ENCODE measurements around the gene GLMP. TPM values are rescaled to one million over a fixed set of nuclear protein-coding genes. Genes with fewer than 3 reads are reported as not detected.

Gene GLMP, protein sequence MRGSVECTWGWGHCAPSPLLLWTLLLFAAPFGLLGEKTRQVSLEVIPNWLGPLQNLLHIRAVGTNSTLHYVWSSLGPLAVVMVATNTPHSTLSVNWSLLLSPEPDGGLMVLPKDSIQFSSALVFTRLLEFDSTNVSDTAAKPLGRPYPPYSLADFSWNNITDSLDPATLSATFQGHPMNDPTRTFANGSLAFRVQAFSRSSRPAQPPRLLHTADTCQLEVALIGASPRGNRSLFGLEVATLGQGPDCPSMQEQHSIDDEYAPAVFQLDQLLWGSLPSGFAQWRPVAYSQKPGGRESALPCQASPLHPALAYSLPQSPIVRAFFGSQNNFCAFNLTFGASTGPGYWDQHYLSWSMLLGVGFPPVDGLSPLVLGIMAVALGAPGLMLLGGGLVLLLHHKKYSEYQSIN
- total RNA-seq (2014; rRNA removed; shearing (Covaris generic)): 133 and 135 TPM in 2 replicates

DNA sequence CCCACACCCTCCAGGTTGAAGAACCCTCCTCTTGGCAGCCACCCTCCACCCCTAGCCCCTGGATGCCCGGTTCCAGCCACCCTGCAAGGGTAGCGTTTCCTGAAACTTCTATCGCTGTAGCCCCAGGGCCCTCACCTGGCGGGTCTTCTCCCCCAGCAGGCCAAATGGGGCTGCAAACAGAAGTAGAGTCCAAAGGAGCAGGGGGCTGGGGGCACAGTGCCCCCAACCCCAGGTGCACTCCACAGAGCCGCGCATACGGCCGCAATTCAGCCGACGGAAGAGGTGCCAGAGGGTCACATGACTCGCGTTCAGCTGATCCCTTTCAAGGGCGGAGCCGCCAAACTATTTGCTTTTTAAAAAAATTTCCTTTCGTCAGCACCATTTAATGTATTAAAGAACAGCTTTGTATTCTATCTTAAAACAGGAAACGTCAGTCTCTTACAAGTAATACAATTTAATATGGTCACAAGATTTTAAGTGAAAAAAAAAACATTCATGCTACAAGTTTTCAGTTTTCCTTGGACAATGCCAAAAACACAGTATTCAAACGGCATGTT, at the start of gene GLMP:
TSS of gene GLMP (minus strand) at position 289 of the 557 bp plus-strand sequence. CDS start at position 255, 34 bp downstream.
- peak; percentile 62 for DNase-seq (ENCODE audit: low spot score)

DNA sequence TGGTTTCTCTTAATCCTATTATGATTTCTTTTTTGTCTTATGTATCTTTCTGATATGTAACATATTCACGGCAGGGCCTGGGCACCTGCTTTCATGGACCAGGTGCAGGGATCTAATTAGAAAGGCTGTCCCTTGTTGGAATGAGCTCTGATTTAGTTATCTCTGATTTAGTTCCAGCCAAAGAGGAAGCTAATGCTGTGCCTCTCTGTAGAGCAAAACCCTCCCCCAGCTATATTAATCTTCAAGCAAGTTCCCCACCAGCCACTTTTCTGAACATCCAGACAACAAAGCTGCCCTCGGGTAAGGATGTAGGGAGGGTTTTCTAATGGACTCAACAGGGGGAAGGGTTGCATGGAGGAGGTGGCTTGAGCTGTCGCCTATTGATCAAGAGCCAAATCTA, 48.9 kb upstream of the GLMP start:
- DNase-seq (ENCODE audit: low spot score): no peak

DNA sequence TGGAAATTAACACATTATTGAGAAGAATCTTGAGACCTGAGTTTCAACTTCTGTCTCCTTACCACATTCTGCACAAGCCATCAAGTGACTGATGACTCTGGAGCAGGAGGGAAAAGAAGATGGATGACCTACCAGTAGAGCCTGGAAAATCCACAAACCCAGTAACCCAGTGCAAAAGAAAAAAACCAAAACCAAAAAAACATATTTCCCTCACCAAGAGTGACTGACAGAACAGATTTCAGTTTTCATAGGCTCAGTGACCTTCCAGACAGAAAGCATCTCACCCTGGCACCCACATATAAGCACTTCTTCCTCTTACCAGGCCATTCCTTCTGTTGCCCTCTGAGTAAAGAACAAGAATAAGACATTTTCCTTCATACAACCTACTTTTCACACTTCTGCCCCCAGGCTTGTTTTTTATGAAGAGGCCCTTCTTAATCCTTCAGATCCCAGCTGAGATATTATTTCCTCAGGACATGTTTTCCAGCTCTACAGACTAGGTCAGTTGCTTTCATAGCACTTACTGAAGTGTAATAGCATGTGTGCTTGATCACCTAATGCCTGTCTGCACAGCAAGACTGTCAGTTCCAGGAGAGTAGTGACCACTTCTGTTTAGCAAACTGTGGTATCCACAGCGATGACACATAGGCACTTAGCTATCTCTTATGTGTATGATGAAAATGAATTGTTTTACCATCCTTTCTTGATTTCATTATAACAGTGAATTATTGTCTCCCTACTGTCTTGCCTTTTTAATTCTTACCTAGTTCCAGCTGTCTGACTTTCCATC, 46.9 kb upstream of the GLMP start:
- DNase-seq (ENCODE audit: low spot score): no peak

DNA sequence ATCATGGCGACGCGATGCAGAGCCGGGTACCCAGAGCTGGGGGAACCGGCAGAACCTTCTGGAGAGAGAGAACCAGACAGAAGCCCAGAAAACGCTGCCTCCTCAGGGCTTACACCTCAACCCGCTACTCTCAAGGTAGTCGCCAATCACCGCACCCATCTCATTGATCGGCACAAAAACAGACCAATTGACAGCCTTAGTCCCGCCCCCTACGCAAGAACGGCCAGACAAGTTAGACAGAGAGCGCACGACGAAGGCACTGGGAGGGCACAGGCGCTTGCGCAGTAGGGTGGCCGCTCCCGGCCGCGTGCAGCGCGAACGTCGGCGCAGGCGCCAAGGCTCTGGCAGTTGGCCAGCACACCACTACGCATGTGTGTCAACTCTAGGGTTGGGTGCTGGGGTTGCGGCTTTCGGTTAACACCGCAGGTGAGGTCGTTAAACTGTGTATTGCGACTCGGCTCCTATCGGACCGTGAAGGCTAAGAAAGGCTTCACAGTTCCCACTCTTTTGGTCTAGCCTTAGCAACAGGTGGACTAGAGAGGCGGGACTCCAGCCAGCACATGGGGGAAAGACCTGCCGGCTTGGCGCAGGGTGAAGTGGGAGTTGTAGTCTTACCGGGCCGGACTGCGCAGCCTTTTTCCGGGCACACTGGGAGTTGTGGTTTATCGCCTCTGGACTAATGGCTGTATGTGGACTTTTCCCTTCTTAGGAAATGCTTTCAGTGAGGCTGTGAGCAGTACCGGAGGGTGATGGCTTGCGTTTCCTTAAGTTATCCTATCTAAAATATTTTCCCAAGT, 42.9 kb upstream of the GLMP start, which contains the start of the genes CCT3 and TSACC:
TSS of gene CCT3 (minus strand) at position 113 of the 797 bp plus-strand sequence. CDS start at position 5, 108 bp downstream.
TSS of gene TSACC (plus strand) at position 347 of the 797 bp plus-strand sequence. CDS start 1,232 bp downstream, outside the sequence.
- peak; percentile 100 for DNase-seq (ENCODE audit: low spot score)

DNA sequence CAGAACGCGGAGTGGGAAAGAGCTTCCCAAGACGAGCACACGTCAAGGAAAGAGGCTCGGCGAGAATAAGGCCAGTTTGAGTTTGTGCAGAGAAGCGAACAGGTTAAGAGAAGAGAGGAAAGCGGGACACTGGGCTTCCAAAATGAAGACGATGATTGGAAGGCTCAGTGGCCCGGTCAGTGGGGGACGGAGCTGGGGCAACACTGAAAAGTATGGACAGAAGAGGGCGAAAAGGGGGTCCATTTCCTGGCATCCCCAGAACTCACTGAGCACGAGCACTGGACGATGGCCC, 42.4 kb upstream of the GLMP start:
- no peak for DNase-seq (ENCODE audit: low spot score)

DNA sequence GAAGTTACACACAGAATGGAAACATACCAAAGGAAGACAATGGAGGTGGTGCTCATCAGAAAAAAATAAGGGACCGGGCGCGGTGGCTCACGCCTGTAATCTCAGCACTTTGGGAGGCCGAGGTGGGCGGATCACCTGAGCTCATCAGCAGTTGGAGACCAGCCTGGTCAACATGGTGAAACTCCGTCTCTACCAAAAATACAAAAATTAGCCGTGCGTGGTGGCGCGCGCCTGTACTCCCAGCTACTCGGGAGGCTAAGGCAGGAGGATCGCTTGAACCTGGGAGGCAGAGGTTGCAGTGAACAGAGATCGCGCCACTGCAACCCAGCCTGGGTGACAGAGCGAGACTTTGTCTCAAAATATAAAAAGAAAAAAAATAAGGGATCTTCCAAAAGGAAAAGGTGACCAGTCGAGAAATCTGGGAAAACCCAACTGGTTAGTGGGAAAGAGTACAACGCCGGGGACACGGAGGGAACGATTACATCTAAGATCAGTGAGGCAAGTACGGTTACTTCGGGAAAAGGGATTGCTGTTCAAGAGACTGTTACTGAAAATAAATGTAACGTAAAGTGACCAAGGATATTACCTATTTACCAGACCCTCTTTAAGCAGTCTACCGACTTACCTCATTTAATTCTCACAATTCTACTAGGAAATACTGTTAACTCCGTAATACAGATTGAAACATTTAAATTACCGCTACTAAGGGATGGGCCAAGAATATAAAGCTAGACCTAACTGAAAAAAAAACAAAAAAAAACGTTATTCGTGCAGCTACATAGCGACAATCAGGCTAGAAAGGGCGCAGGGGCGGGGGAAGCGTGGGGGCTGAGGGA, 41.8 kb upstream of the GLMP start:
- DNase-seq (ENCODE audit: low spot score): peak; percentile 29

DNA sequence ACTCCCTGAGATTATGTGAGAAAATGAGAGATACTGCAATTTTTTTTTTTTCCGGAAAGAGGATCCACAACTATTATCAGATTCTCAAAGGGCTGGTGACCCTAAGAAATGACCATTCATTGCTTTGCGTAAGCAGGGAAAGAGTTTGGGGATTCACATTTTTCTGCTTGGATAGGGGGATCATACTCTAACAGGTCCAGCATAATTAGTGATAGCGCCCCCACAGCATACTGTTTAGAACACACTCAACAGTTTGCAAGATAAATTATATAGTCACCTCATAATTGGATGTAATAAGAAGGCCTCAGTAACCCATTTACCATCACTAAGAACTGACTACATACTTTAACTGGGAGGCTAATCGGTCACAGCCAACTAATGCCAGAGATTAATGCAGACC, 40.8 kb upstream of the GLMP start:
- no peak for DNase-seq (ENCODE audit: low spot score)

DNA sequence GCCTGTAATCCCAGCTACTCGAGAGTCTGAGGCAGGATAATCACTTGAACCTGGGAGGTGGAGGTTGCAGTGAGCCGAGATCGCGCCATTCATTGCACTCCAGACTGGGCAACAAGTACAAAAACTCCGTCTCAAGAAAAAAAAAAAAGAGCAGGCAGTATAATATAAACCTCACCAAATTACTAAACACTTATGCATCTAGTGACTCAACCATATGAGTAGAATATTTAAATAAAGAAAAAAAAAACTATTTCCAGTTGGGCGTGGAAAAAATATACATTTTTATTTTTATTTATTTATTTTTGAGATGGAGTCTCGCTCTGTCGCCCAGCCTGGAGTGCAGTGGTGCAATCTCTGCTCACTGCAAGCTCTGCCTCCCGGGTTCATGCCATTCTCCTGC, 27.7 kb upstream of the GLMP start:
- peak; percentile 49 for DNase-seq (ENCODE audit: low spot score)

DNA sequence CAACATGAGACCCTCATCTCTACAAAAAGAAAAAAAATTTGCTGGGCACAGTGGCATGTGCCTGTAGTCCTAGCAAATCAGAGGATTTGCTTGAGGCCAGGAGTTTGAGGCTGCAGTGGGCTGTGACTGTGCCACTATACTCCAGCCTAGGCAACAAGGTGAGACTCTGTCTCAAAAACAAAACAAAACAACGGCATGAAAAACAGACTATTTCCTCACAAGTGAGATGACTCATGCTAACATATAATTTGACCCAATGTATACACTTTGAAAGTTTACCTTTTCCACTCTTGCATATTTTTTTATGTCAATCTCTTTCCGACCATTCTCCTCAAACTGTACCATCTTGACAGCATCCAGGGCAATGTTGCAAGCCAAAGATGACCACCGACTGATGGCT, 25.1 kb upstream of the GLMP start:
- DNase-seq (ENCODE audit: low spot score): no peak

DNA sequence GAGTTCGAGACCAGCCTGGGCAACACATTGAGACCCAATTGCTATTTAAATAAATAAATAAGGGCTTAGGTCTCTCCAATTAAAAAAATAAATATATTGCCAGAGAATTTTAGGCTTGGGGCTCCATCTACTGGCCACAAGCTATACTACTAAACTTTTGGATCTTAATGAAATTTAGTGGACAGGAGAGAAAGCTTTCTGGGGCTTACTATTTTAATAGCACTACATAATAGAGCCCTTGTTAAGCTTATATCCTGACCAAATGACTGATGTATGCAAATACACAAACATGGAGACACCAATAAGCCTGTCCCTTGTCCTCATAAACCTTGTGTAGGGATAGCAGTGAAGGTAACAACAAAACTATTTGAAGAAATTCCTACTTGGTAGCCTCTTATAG, 24.2 kb upstream of the GLMP start:
- peak; percentile 57 for DNase-seq (ENCODE audit: low spot score)

DNA sequence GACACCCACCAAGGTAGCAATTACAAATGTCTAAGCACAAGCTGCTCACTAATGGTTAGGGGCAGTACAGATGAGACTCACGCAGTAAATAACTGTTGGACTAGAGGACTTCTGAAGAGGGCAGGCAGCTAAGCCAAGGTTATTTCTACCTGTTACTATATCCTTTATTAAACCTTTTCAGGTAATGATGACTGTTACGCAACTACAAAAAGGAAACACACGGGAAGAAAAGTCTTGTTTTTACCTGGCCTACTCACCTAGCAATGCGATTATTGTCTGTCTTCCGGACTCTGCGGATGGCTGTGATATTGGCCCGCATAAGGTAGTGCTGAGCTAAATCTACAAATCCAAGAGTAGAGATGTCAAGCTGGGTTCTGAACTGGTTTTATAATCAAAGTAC, 21.4 kb upstream of the GLMP start:
- DNase-seq (ENCODE audit: low spot score): no peak

DNA sequence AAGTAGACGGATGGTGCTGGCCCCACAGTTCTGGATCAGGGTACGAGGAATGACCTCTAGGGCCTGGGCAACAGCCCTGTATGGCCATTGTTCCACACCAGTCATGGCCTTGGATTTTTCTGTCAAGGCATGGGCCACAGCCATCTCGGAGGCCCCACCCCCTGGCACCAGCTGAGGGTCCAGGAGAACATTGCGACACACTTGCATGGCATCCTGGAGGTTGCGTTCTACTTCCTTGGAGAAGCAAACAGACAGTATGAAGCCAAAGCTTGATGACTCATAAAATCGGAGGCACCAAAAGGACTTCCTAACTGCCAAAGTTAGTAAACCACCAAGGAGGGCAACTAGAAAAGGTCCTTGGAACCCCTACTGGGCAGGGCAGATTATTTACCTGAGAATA, 15.5 kb upstream of the GLMP start:
- DNase-seq (ENCODE audit: low spot score): peak; percentile 89

DNA sequence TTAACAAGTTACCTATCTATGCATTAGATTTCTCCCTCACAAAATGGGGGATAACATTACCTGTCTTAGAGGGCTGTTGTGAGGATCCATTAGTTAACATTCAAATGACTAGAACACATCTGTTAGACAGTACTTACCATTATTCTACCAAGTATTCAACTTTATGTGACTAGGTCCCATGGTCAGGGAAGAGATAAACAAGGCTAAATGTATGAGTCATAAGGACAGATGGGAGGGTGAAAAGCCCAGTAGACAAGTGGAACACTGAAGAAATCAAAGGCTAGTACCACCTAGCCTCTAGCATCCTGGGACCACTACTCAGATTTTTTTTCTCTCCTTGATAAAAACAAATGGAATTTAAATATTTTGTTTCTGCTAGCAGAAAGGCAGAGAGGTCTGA, 12.6 kb upstream of the GLMP start:
- DNase-seq (ENCODE audit: low spot score): peak; percentile 72

DNA sequence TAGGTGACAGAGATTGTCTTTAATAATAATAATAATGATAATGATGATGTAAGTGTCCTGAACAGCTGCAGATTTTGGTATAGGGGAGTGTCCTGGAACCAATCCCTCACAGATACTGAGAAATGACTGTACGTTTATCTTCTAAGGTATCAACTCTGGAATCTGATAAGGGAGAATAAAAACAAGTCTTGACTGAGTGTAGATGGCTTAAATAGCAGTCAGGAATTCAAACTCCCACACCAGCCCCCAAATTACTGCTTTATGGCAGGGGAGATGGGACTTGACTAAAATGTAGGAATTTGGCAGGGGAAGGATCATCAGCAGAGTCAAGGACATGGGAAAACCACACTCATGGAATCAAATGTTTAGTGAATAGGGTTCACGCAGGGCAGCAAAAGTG, 9.7 kb upstream of the GLMP start:
- DNase-seq (ENCODE audit: low spot score): no peak

DNA sequence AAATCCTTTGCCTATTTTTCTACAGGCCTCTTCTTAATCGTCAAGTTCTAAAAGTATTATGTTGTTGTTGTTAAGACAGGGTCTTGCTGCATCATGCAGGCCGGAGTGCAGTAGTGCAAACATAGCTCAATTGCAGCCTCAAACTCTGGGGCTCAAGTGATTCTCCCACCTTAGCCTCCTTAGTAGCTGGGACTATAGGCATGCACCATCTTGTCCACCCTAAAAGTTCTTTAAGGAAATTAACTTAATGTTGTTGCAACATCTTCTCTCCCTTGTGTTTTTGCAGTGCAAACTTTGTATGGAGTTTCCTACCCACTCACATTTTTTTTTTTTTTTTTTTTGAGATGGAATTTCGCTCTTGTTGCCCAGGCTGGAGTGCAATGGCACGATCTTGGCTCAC, 7.8 kb upstream of the GLMP start:
- no peak for DNase-seq (ENCODE audit: low spot score)

DNA sequence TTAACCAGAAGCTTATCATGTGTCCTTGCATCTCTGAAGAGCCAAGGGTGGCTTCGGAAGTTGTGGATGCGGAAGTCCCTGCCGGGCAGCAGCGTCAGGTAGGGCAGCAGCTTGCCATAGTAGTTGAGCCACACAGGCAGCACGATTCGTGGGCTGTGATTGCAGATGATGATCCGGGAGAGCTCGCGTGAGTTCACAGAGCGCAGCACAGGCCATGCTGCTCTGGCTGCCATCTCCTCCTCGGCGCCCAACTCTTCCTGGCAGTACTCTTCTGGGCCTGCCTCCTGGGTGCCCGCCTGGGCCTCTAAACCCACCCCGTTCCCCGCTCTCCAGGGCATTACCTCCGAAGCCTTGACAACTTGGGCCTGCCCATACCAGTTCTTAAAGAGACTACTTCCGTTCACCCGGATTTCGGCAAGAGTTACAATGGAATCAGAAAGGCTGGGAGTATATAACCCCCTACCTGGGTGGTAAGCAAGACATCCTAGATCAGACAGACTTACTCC, 3.4 kb upstream of the GLMP start, which contains the start of gene VHLL:
TSS of gene VHLL (minus strand) at position 456 of the 506 bp plus-strand sequence. CDS start at position 338, 118 bp downstream.
- DNase-seq (ENCODE audit: low spot score): no peak

DNA sequence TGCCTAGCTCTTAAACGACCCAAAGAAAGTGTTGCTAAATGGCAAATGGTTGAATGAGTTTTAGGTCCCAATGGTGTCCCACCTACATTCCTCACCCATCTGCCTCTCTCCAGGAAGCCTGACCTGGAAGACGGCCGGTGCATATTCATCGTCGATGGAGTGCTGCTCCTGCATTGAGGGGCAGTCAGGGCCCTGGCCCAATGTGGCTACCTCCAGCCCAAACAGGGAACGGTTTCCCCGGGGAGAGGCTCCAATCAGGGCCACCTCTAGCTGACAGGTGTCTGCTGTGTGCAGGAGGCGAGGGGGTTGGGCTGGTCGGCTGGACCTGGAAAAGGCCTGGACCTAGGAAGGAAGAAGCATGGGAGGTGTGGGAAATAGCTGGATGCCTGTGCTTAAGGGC, 1.6 kb downstream of the GLMP start:
- DNase-seq (ENCODE audit: low spot score): no peak

DNA sequence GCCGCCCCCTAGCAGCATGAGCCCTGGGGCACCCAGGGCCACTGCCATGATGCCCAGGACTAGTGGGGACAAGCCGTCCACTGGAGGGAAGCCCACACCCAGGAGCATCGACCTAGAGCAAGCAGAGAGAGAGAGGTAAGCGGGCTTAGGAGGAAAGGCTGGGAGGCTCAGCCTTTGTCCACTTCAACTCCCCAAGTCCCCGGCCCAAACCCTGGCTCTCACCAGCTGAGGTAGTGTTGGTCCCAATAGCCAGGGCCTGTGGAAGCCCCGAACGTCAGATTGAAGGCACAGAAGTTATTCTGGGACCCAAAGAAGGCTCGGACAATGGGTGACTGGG, 2.4 kb downstream of the GLMP start:
- DNase-seq (ENCODE audit: low spot score): no peak

DNA sequence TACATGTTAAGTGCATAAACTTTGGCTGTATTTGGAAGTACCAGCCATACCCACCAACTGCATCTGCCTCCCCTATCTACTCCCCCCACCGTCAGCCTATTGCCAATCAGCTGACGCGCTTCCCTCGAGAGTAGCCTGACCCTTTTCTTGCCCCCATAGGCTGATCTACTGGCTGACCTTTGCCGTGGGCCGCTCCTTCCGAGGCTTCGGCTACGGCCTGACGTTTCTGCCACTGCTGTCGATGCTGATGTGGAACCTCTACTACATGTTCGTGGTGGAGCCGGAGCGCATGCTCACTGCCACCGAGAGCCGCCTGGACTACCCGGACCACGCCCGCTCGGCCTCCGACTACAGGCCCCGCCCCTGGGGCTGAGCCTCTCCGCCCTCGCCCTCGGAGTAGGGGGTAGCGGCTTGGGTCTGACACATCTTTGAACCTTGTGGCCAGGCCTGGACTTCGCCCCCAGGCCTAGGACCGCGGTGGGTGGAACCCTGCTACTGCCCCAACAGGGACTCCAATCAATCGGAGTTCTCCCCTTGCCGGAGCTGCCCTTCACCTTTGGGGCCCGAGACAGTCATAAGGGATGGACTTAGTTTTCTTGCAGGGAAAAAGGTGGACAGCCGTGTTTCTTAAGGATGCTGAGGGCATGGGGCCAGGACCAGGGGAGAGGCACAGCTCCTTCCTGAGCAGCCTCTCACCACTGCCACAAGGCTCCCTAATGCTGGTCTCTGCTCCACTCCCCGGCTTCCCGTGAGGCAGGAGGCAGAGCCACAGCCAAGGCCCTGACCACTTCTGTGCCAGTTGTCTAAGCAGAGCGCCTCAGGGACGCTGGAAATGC, 4.0 kb downstream of the GLMP start:
- DNase-seq (ENCODE audit: low spot score): no peak

DNA sequence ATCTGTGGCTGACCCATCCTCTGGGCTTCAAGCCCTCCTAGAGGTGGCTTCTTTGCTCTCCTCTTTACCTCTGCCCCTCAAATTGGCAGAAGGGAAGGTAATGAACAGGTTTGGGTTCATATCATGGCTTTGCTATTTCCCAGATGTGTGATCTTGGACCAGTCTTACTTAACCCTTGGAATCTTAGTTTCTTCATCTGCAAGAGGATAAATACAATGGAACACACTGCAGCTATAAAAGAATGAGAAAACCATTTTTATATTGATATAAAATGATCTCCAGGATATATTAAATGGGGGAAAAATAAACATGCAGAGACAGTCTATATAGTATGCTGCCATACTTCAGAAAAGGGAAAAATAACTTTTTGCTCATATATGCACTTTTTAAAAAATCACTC, 5.6 kb downstream of the GLMP start:
- DNase-seq (ENCODE audit: low spot score): no peak
